H1 (cell line): ENCODE results near the gene GRM8. TPM values are rescaled to one million over a fixed set of nuclear protein-coding genes. Genes with fewer than 3 reads are reported as not detected.
A peak's percentile ranks its signal among the peaks of the same experiment; 100 is the strongest.

Source experiments
- CTCF ChIA-PET: fragments of 300-600 bp; sonication (Branson Sonifier 250); formaldehyde crosslinking; loops from one replicate; lab custom pipeline; 2021; ENCODE audit not compliant: partially characterized antibody; lab: Charles Lee
- POLR2A ChIA-PET: fragments of 300-600 bp; sonication (Branson Sonifier 250); formaldehyde crosslinking; loops from one replicate; lab custom pipeline; 2021; ENCODE audit warnings: inconsistent platforms; ENCODE audit not compliant: partially characterized antibody; lab: Charles Lee
- DNase-seq, 2 experiments: peaks; one replicate each; pipeline versions ENCODE4 v3.0.0 to v3.0.0-alpha.2; 2010 to 2022; ENCODE audit warnings: low spot score in 2 of 2, low read depth in 1 of 2, mixed read lengths in 1 of 2
- FAIRE-seq: peaks from 2 replicates; lab custom pipeline; 2011; peaks lifted over from hg19 to GRCh38; lab: Jason Lieb, UNC
- H2AFZ ChIP-seq: 2 replicates; pipeline ENCODE4 v1.8.1; 2012; ENCODE audit warnings: low read length, inconsistent platforms
- H2AK5ac ChIP-seq: 2 replicates; pipeline ENCODE4 v1.6.1; 2013; ENCODE audit warnings: low read depth, low read length
- H2BK120ac ChIP-seq: replicated peaks from 2 replicates; pipeline ENCODE3; 2013; ENCODE audit warnings: low read depth, low read length, inconsistent platforms
- H2BK12ac ChIP-seq: 2 replicates; pipeline ENCODE4 v1.6.1; 2013; ENCODE audit warnings: low read depth, low read length
- H2BK15ac ChIP-seq: 2 replicates; pipeline ENCODE4 v1.6.1; 2013; ENCODE audit warnings: low read length
- H2BK20ac ChIP-seq: 2 replicates; pipeline ENCODE4 v1.6.1; 2013; ENCODE audit warnings: low read length
- H2BK5ac ChIP-seq: 2 replicates; pipeline ENCODE4 v1.6.1; 2013; ENCODE audit warnings: low read depth, low read length
- H3K14ac ChIP-seq: 2 replicates; pipeline ENCODE4 v1.6.1; 2013; ENCODE audit warnings: inconsistent platforms; ENCODE audit not compliant: insufficient read length
- H3K18ac ChIP-seq: 2 replicates; pipeline ENCODE4 v1.6.1; 2013; ENCODE audit warnings: low read length; ENCODE audit errors: extremely low read depth
- H3K23ac ChIP-seq: 2 replicates; pipeline ENCODE4 v1.6.1; 2013; ENCODE audit warnings: inconsistent platforms; ENCODE audit not compliant: insufficient read length
- H3K23me2 ChIP-seq: 2 replicates; pipeline ENCODE4 v1.6.1; 2013; ENCODE audit warnings: low read depth, low read length
- H3K27ac ChIP-seq: 2 replicates; pipeline ENCODE4 v1.6.1; 2011; ENCODE audit warnings: low read depth, low read length, inconsistent platforms
- H3K27me3 ChIP-seq, 4 experiments: replicated peaks in 1 of 4; 1 replicate in 1 of 4; 2 replicates in 3 of 4; pipeline versions ENCODE4 v1.6.1 to v1.8.1; 2011 to 2013; ENCODE audit warnings: low read length in 3 of 4, mild to moderate bottlenecking in 3 of 4, inconsistent platforms in 2 of 4, mixed read lengths in 2 of 4, moderate library complexity in 1 of 4; ENCODE audit not compliant: control insufficient read depth in 3 of 4, insufficient read depth in 3 of 4; ENCODE audit errors: extremely low read depth in 1 of 4
- H3K36me3 ChIP-seq, 4 experiments: 2 replicates each; pipeline versions ENCODE4 v1.6.1 to v1.8.1; 2011 to 2013; ENCODE audit warnings: mild to moderate bottlenecking in 4 of 4, low read length in 3 of 4, moderate library complexity in 2 of 4, control low read depth in 1 of 4, inconsistent platforms in 1 of 4; ENCODE audit not compliant: insufficient read depth in 4 of 4, control insufficient read depth in 2 of 4
- H3K4ac ChIP-seq: replicated peaks from 2 replicates; pipeline ENCODE3; 2013; ENCODE audit warnings: low read length, low read depth, mixed read lengths, inconsistent platforms; ENCODE audit not compliant: insufficient read length
- H3K4me1 ChIP-seq, 4 experiments: replicated peaks in 1 of 4; 1 replicate in 1 of 4; 2 replicates in 3 of 4; pipeline versions ENCODE4 v1.6.1 to v1.8.1; 2011 to 2013; ENCODE audit warnings: low read length in 3 of 4, inconsistent platforms in 2 of 4, mixed read lengths in 1 of 4; ENCODE audit not compliant: insufficient read depth in 4 of 4, control insufficient read depth in 3 of 4
- H3K4me2 ChIP-seq, 2 experiments: 2 replicates each; pipeline versions ENCODE4 v1.6.1 to v1.8.1; 2011 to 2013; ENCODE audit warnings: low read depth in 2 of 2, low read length in 2 of 2, control low read depth in 1 of 2, inconsistent platforms in 1 of 2, mild to moderate bottlenecking in 1 of 2; ENCODE audit not compliant: insufficient read depth in 1 of 2
- H3K4me3 ChIP-seq, 4 experiments: fragments of 200-600, 300-600 bp in 1 of 4; sonication (generic), shearing (Covaris generic), sonication (Bioruptor Twin) in 1 of 4; 2 replicates each; pipeline versions ENCODE4 v1.5.1 to v1.8.1; 2011 to 2016; ENCODE audit warnings: low read length in 4 of 4, low read depth in 3 of 4, control low read depth in 2 of 4, inconsistent platforms in 2 of 4, mild to moderate bottlenecking in 2 of 4, mixed read lengths in 1 of 4, moderate library complexity in 1 of 4; ENCODE audit not compliant: insufficient read depth in 2 of 4; ENCODE audit errors: extremely low read depth in 1 of 4
- H3K56ac ChIP-seq: replicated peaks from 2 replicates; pipeline ENCODE3; 2013; ENCODE audit warnings: low read depth, mild to moderate bottlenecking, mixed read lengths, low read length, inconsistent platforms; ENCODE audit not compliant: insufficient read length
- H3K79me1 ChIP-seq: 2 replicates; pipeline ENCODE4 v1.6.1; 2013; ENCODE audit warnings: low read depth, low read length, control low read depth
- H3K79me2 ChIP-seq, 2 experiments: 2 replicates each; pipeline versions ENCODE4 v1.6.1 to v1.8.1; 2012 to 2013; ENCODE audit warnings: low read length in 2 of 2, mild to moderate bottlenecking in 2 of 2, inconsistent platforms in 1 of 2; ENCODE audit not compliant: insufficient read depth in 2 of 2, control insufficient read depth in 1 of 2
- H3K9ac ChIP-seq, 4 experiments: replicated peaks in 1 of 4; 1 replicate in 1 of 4; 2 replicates in 3 of 4; pipeline versions ENCODE4 v1.6.1 to v1.8.1; 2011 to 2013; ENCODE audit warnings: low read depth in 3 of 4, low read length in 3 of 4, control low read depth in 2 of 4, mild to moderate bottlenecking in 2 of 4, moderate library complexity in 2 of 4, inconsistent platforms in 1 of 4; ENCODE audit errors: extremely low read depth in 1 of 4
- H3K9me3 ChIP-seq, 2 experiments: 2 replicates each; pipeline versions ENCODE4 v1.6.1 to v1.8.1; 2012 to 2013; ENCODE audit warnings: mild to moderate bottlenecking in 2 of 2, moderate library complexity in 2 of 2, control low read depth in 1 of 2, inconsistent platforms in 1 of 2, low read depth in 1 of 2, low read length in 1 of 2, mixed read lengths in 1 of 2; ENCODE audit not compliant: insufficient read depth in 2 of 2
- H4K20me1 ChIP-seq, 2 experiments: replicated peaks in 1 of 2; 2 replicates each; pipeline versions ENCODE3 to v1.8.1; 2011 to 2013; ENCODE audit warnings: inconsistent platforms in 2 of 2, low read length in 2 of 2, mild to moderate bottlenecking in 1 of 2; ENCODE audit not compliant: insufficient read depth in 2 of 2, control insufficient read depth in 1 of 2
- H4K5ac ChIP-seq: 2 replicates; pipeline ENCODE4 v1.6.1; 2013; ENCODE audit warnings: low read length, low read depth, mixed read lengths, inconsistent platforms; ENCODE audit not compliant: insufficient read length
- H4K8ac ChIP-seq: 2 replicates; pipeline ENCODE4 v1.8.0; 2013; ENCODE audit warnings: mild to moderate bottlenecking, moderate library complexity, low read length, inconsistent platforms; ENCODE audit not compliant: insufficient read depth; ENCODE audit errors: extremely low read depth
- H4K91ac ChIP-seq: replicated peaks from 2 replicates; pipeline ENCODE3; 2013; ENCODE audit warnings: low read length, mixed read lengths, inconsistent platforms; ENCODE audit not compliant: insufficient read length
- EGR1 ChIP-seq: IDR thresholded peaks from 2 replicates; pipeline ENCODE4 v1.6.1; 2011; ENCODE audit warnings: low read depth, low read length, borderline replicate concordance
- TEAD4 ChIP-seq: IDR thresholded peaks from 2 replicates; pipeline ENCODE4 v1.6.1; 2012; ENCODE audit warnings: low read depth, low read length, inconsistent platforms, mixed read lengths
- WGBS, 2 experiments: shearing (Covaris generic) in 1 of 2; methylation state at CpG; one replicate each; pipeline versions ENCODE4 v1.1.6 to v1.1.7; 2013 to 2015; ENCODE audit warnings: low lambda C conversion rate in 2 of 2, mixed read lengths in 2 of 2, inconsistent platforms in 1 of 2, low coverage in 1 of 2, missing lambda C conversion rate in 1 of 2; ENCODE audit not compliant: insufficient replicate concordance in 2 of 2, insufficient coverage in 1 of 2, insufficient read length in 1 of 2; ENCODE audit errors: extremely low coverage in 1 of 2, missing lambda C conversion rate in 1 of 2; 5-methylcytosine and 5-hydroxymethylcytosine counted together
- polyA plus RNA-seq, 7 experiments: library from polyadenylated mRNA; depleted of rRNA in 3 of 7; stranded (reverse) in 5 of 7; unstranded in 2 of 7; fragments of >200 nt in 5 of 7; fragments of 200-250 nt in 2 of 7; gene quantifications; 1 replicate in 5 of 7; 2 replicates in 1 of 7; 4 replicates in 1 of 7; pipeline versions ENCODE4 v1.2.1 to v1.2.3, GENCODE V29; 2011 to 2013; ENCODE audit warnings: missing spikeins in 2 of 7, mixed read lengths in 2 of 7
- total RNA-seq: library from RNA; stranded (reverse); fragmentation: NEBNext Ultra II Directional; extraction: Animal tissue kit (Norgen Biotek cat#: 25700); gene quantifications from 2 replicates; pipeline ENCODE4 v1.2.1, GENCODE V29; 2021

The GRM8 gene
- total and polyA plus RNA-seq, 2 of the 8 experiments (the other 6 are each of a cell fraction or from before 2014, with no cell fraction given), result 2.6 to 2.8 TPM

DNA sequence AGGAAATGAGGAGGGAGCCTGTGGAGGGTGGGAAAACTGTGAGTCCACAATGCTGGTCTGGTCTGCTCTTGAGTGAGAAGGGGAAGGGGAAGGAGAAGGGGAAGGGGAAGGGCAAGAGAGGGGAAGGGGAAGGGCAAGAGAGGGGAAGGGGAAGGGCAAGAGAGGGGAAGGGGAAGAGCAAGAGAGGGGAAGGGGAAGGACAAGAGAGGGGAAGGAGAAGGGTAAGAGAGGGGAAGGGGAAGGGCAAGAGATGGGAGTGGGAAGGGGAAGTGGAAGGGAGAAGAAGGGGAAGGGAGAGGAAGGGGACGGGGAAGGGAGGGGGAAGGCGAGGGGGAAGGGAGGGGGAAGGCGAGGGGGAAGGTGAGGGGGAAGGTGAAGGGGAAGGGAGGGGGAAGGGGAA lies 213.2 kb downstream of the GRM8 start:
- DNase-seq, result no peak
- Histone ChIP-seq H4K8ac (no peak overlapping the region), H2BK12ac (no peak overlapping the region), H3K4me2 (no peak overlapping the region), H2BK15ac (no peak overlapping the region), H3K27ac (no peak overlapping the region), H4K5ac (no peak overlapping the region), H4K20me1 (no peaks in the 10 kb centered on the region), H2BK120ac (no peak overlapping the region), H3K56ac (no peak overlapping the region), H3K79me1 (no peaks in the 10 kb centered on the region), H3K79me2 (no peaks in the 10 kb centered on the region), H3K14ac (no peak overlapping the region), H3K4me3 (no peak overlapping the region), H3K4me1 (no peaks in the 10 kb centered on the region), H4K91ac (no peak overlapping the region), H3K36me3 (no peaks in the 10 kb centered on the region), H2BK5ac (no peak overlapping the region), H3K18ac (no peak overlapping the region), H2AFZ (no peak overlapping the region), H3K9me3 (no peaks in the 10 kb centered on the region), H3K27me3 (no peaks in the 10 kb centered on the region), H3K23ac (no peak overlapping the region), H2AK5ac (no peak overlapping the region), H3K4ac (no peak overlapping the region), H3K9ac (no peak overlapping the region), H3K23me2 (no peaks in the 10 kb centered on the region), H2BK20ac (no peak overlapping the region)
- no peak for FAIRE-seq
- no CpG with 5 or more reads among the region's 3 CpGs for whole genome bisulfite sequencing, 2 experiments
- TF ChIP-seq TEAD4, result no peak
- TF ChIP-seq EGR1, result peak; percentile 52; the same call in 1 of the 2 replicates
- CTCF ChIA-PET, result no interaction called here
- POLR2A ChIA-PET, result no interaction called here
